Thyroid gland (tissue), 4 donors: ENCODE results near the gene OLA1.

Experiments
- CTCF ChIP-seq, 6 experiments: fragments of 200-600 bp in 3 of 6; fragments of 450-650 bp in 3 of 6; sonication (generic) in 3 of 6; IDR thresholded peaks; one replicate each; pipeline ENCODE4 v1.5.1; 2016 to 2019; ENCODE audit warnings: antibody characterized with exemption in 6 of 6, mild to moderate bottlenecking in 2 of 6, inconsistent platforms in 1 of 6, moderate library complexity in 1 of 6
- POLR2A ChIP-seq, 2 donors: fragments of 450-650 bp; IDR thresholded peaks; one replicate each; pipeline ENCODE4 v1.6.1; 2017; ENCODE audit warnings: antibody characterized with exemption in 2 of 2, mild to moderate bottlenecking in 2 of 2, moderate library complexity in 1 of 2

DNA sequence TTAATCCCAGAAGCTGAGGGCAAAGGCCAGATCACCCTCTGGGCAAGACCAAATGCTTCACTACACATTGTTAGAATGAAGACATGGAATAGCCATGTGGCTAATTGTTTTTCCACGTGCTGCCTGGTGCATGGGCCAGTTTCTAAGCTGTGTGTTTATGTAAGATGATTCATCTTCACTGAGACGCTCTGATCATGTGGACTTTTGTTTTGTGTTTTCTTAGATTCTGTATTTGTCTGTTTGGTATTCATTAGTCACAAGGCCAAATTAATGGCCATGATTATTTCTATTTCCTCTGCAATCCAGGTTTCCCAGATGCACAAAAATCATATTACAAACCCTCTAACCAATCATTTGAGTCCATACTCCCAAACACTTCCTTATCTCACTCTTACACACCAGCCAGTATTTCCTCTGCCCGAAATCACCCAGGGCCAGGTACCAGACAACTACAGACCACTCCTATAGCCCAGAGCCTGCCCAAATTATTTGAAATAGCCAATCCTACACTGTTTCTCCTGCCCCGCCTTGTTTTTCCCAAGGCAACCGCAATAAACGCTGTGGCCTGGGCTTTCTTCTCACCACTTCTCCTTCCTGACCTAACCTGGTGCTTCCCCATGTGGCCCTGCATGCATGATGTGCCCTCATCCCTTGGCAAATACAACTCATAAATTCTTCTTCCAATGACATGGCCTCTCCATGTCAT, 189.0 kb downstream of the OLA1 start:
- TF ChIP-seq CTCF (IDR thresholded peaks at IDR 0.05), result no peak
- no peak for TF ChIP-seq POLR2A (IDR thresholded peaks at IDR 0.05)
